Upper lobe of right lung (tissue), 1 donor: ENCODE measurements around the gene HTT. TPM values are rescaled to one million over a fixed set of nuclear protein-coding genes. Genes with fewer than 3 reads are reported as not detected.

Source experiments
- ATAC-seq: fragments of 200-7000 bp; cut with Tn5 transposase; one replicate; pipeline ENCODE4 v1.9.1; 2020; ENCODE audit warnings: mild to moderate bottlenecking, moderate library complexity
- DNase-seq: peaks from one replicate; pipeline ENCODE4 v3.0.0-alpha.2; 2020
- H3K27ac ChIP-seq: fragments of 200-600 bp; one replicate; pipeline ENCODE4 v1.8.0; 2022
- H3K27me3 ChIP-seq: fragments of 200-600 bp; one replicate; pipeline ENCODE4 v1.8.0; 2022; ENCODE audit warnings: mild to moderate bottlenecking
- H3K36me3 ChIP-seq: fragments of 200-600 bp; one replicate; pipeline ENCODE4 v1.8.0; 2022
- H3K4me1 ChIP-seq: fragments of 200-600 bp; one replicate; pipeline ENCODE4 v1.8.0; 2022
- H3K4me3 ChIP-seq: fragments of 200-600 bp; one replicate; pipeline ENCODE4 v1.8.0; 2022; ENCODE audit warnings: mild to moderate bottlenecking
- H3K9me3 ChIP-seq: fragments of 200-600 bp; one replicate; pipeline ENCODE4 v1.8.0; 2022
- CTCF ChIP-seq: fragments of 200-600 bp; IDR thresholded peaks from one replicate; pipeline ENCODE4 v1.8.0; 2022; ENCODE audit warnings: antibody characterized with exemption
- intact Hi-C: fragments of 100-400 bp; cut with DNase I; formaldehyde crosslinking; loops from one replicate; pipeline ENCODE4 v1.11.0; 2022
- total RNA-seq: library from RNA; stranded (reverse); fragmentation: NEBNext Ultra II Directional; extraction: Animal tissue kit (Norgen Biotek cat#: 25700); gene quantifications from one replicate; pipeline ENCODE4 v1.2.1, GENCODE V29; 2021
- donor health status: DM: no; HTN: yes; CAD: no; lungs with severe emphysema.

HTT gene
- total RNA-seq, 1 donor from 2014 or later, result 73.6 TPM

DNA sequence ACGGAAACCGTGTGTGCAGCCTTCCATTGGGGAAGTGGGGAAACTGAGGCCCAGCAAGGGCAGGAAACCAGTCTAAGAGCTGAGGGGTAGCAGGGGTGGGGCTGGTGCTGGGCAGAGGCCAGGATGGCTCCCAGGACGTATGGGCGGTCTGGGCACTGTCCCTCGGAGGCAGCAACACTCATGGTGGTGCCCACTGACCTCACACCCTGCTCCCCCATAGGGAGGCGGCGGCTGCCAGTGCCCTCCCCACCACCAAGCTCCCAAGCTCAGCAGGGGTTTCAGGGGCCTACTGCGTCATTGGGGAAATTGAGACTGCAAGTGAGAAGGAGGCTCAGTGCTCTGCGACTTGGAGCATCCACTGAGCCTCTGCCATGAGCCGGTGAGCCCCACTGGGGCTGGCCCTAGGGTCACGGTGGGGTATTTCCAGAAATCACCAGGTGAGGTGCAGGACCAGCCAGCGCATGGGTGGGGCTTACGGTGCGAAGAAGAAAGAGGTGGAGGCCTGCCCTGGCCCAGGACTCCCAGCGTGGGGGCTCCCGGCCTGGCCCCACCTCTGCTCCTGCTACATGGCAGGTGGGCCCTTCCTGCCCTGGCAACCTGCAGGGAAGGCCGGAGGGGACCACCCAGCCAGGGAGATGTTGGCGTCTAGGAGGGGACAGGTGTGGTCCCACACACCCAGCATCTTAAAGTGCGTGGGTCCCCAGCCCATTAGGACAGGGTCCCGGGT lies 175.4 kb downstream of the HTT start:
- H3K4me1 ChIP-seq, result no peaks in the 10 kb centered on the region
- no peak for DNase-seq
- no peak for TF ChIP-seq CTCF
- no peak overlapping the region for H3K27ac ChIP-seq
- intact Hi-C loops, result no loop called here
- H3K36me3 ChIP-seq, result no peaks in the 10 kb centered on the region
- no peaks in the 10 kb centered on the region for H3K9me3 ChIP-seq
- no peaks in the 10 kb centered on the region for H3K27me3 ChIP-seq
- no peak overlapping the region for H3K4me3 ChIP-seq
- no peak for ATAC-seq

GRCh38 chr4:3250438-3250955 lies 176.0 kb downstream of the HTT start:
- no peaks in the 10 kb centered on the region for H3K4me1 ChIP-seq
- DNase-seq (peak; percentile 89), ATAC-seq (peak; percentile 87)
- intact Hi-C loops, result no loop called here
- H3K4me3 ChIP-seq, result peak overlapping the region; percentile 26
- no peak for TF ChIP-seq CTCF
- no peaks in the 10 kb centered on the region for H3K36me3 ChIP-seq
- peak overlapping the region; percentile 55 for H3K27ac ChIP-seq
- no peaks in the 10 kb centered on the region for H3K27me3 ChIP-seq
- H3K9me3 ChIP-seq, result no peaks in the 10 kb centered on the region

DNA sequence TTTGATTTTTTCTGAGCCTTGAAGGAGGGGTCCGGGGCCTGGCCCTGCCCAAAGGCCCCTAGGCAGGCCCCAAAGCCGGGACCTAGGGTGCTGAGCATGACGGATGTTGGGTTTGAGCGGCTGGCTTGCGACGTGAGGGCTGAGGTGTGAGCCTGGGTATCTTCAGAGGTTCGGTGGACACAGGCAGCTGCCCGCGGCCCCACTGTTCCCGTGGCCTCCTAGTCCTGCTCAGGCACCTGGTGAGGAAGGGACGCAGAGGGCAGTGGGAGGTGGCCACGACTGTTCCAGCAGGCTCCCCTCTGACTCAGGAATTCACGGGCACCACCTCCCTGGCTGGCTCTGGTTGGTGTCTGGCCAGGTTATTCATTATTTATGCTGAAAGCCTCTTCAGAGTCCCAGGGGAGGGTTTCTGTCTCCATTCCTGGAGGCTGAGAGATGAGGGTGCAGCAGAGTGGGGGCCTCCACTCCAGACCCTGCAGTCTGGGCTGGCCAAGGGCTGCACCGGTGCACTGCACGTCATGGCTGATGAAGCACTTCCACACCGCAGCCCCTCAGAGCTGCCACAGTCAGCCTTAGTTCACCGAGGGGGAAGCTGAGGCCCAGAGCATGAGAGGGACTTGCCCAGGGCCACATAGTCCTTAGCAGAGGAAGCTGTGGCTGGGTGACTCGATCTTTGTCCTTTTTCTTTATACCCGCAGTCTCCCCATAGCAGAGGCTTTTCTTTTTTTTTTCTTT lies 176.6 kb downstream of the HTT start:
- Histone ChIP-seq H3K4me1 (no peaks in the 10 kb centered on the region), H3K27me3 (no peaks in the 10 kb centered on the region), H3K9me3 (no peaks in the 10 kb centered on the region), H3K36me3 (no peaks in the 10 kb centered on the region), H3K27ac (peak overlapping the region; percentile 55), H3K4me3 (peak overlapping the region; percentile 26)
- no peak for TF ChIP-seq CTCF
- peak; percentile 83 for DNase-seq
- peak; percentile 78 for ATAC-seq
- intact Hi-C loops, result no loop called here

- H3K9me3 ChIP-seq, result no peaks in the 10 kb centered on the region
- no peaks in the 10 kb centered on the region for H3K4me1 ChIP-seq
- H3K27ac ChIP-seq, result no peak overlapping the region
- peak; percentile 51 for DNase-seq
- H3K4me3 ChIP-seq, result no peak overlapping the region
- TF ChIP-seq CTCF, result no peak
- no peaks in the 10 kb centered on the region for H3K27me3 ChIP-seq
- no peak for ATAC-seq
- H3K36me3 ChIP-seq, result no peaks in the 10 kb centered on the region
- intact Hi-C loops, result no loop called here
Measured at GRCh38 chr4:3251691-3252479, 177.4 kb downstream of the HTT start.

DNA sequence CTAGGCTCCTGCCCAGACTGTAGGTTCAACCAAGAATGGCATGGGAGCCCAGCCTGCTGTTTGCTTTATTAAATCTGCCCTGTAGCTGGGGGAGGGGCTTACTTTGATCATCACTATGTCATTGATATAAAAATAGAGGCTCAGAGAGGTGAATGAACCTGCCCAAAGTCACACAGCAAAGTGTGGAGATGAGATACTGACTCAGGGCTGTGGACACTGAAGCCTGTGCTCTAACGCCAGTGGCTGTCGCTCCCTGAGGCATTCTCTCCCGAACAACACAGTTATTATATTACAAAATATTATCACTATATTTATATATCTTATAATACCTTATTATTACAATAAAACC lies 178.0 kb downstream of the HTT start:
- H3K27me3 ChIP-seq, result no peaks in the 10 kb centered on the region
- no peak overlapping the region for H3K27ac ChIP-seq
- ATAC-seq (no peak), DNase-seq (no peak)
- intact Hi-C loops, result no loop called here
- no peaks in the 10 kb centered on the region for H3K4me1 ChIP-seq
- H3K4me3 ChIP-seq, result no peak overlapping the region
- no peaks in the 10 kb centered on the region for H3K36me3 ChIP-seq
- no peak for TF ChIP-seq CTCF
- no peaks in the 10 kb centered on the region for H3K9me3 ChIP-seq
